IPS DF 4.7 (cell line): ENCODE data around the gene C10orf120.

Experiments
- DNase-seq: peaks from one replicate; pipeline ENCODE4 v3.0.0-alpha.2; 2013; ENCODE audit warnings: low spot score; ENCODE audit errors: extremely low read depth

C10orf120 gene

GRCh38 chr10:122703483-122704448 lies 4.1 kb upstream of the C10orf120 start:
- no peak for DNase-seq

GRCh38 chr10:122702275-122702674 lies 2.6 kb upstream of the C10orf120 start:
- DNase-seq: no peak

GRCh38 chr10:122701652-122702051 lies 2.0 kb upstream of the C10orf120 start:
- no peak for DNase-seq

- DNase-seq: no peak
Measured at GRCh38 chr10:122696687-122697086, 3.0 kb downstream of the C10orf120 start.

- DNase-seq: no peak
Measured at GRCh38 chr10:122692744-122693143, 6.9 kb downstream of the C10orf120 start.

- no peak for DNase-seq
Measured at GRCh38 chr10:122689146-122689820, 10.4 kb downstream of the C10orf120 start.

- no peak for DNase-seq
Measured at GRCh38 chr10:122688293-122688989, 11.2 kb downstream of the C10orf120 start.

- DNase-seq: no peak
Measured at GRCh38 chr10:122682522-122682921, 17.1 kb downstream of the C10orf120 start.

GRCh38 chr10:122678266-122678665 lies 21.4 kb downstream of the C10orf120 start:
- no peak for DNase-seq

GRCh38 chr10:122675278-122675677 lies 24.4 kb downstream of the C10orf120 start:
- DNase-seq: no peak

- no peak for DNase-seq
Measured at GRCh38 chr10:122674781-122675180, 24.9 kb downstream of the C10orf120 start.

GRCh38 chr10:122673731-122674130 lies 25.9 kb downstream of the C10orf120 start:
- no peak for DNase-seq

- DNase-seq: no peak
Measured at GRCh38 chr10:122673269-122673668, 26.4 kb downstream of the C10orf120 start.

- no peak for DNase-seq
Measured at GRCh38 chr10:122672655-122673054, 27.0 kb downstream of the C10orf120 start.

GRCh38 chr10:122671355-122671754 lies 28.3 kb downstream of the C10orf120 start:
- no peak for DNase-seq

GRCh38 chr10:122669842-122670241 lies 29.8 kb downstream of the C10orf120 start:
- no peak for DNase-seq

GRCh38 chr10:122669045-122669444 lies 30.6 kb downstream of the C10orf120 start:
- DNase-seq: no peak

GRCh38 chr10:122665946-122666345 lies 33.7 kb downstream of the C10orf120 start:
- DNase-seq: no peak

- DNase-seq: no peak
Measured at GRCh38 chr10:122665329-122665860, 34.3 kb downstream of the C10orf120 start.

- no peak for DNase-seq
Measured at GRCh38 chr10:122664501-122664900, 35.1 kb downstream of the C10orf120 start.

- no peak for DNase-seq
Measured at GRCh38 chr10:122663516-122664130, 36.0 kb downstream of the C10orf120 start.
